ENCODE results near the gene CCDC183.
"Not testable (repeated sequence)": the region's sequence is repeated elsewhere in the genome, so short reads cannot be mapped to it uniquely, and the experiment has no call there.

The CCDC183 gene

GRCh38 chr9:136785565-136786355, 10.4 kb upstream of the CCDC183 start:
- DNase-seq: not testable (repeated sequence)

GRCh38 chr9:136786451-136786850, 9.7 kb upstream of the CCDC183 start:
- DNase-seq: no peak

GRCh38 chr9:136786983-136787382, 9.2 kb upstream of the CCDC183 start:
- DNase-seq: not testable (repeated sequence)

GRCh38 chr9:136787690-136788400, 8.3 kb upstream of the CCDC183 start:
- DNase-seq: peak; percentile 79

GRCh38 chr9:136788644-136789522, 7.3 kb upstream of the CCDC183 start:
- DNase-seq: not testable (repeated sequence)

- no peak for DNase-seq
These were observed 6.6 kb upstream of the CCDC183 start for GRCh38 chr9:136789523-136789937.

- DNase-seq: peak; percentile 100
These were observed 5.3 kb upstream of the CCDC183 start, which contains the start of gene TMEM141 for GRCh38 chr9:136790640-136791515. Gene TMEM141, plus strand, starts transcription at chr9:136791344. Its CDS starts 27 bp downstream, at chr9:136791371.

- peak; percentile 57 for DNase-seq
These were observed 4.4 kb upstream of the CCDC183 start for GRCh38 chr9:136791516-136792276.

- DNase-seq: no peak
These were observed 3.6 kb upstream of the CCDC183 start for GRCh38 chr9:136792321-136793085.

- no peak for DNase-seq
These were observed 2.8 kb upstream of the CCDC183 start for GRCh38 chr9:136793086-136793946.

- no peak for DNase-seq
These were observed 1.7 kb upstream of the CCDC183 start for GRCh38 chr9:136794281-136794999.

- no peak for DNase-seq
These were observed 1.2 kb upstream of the CCDC183 start for GRCh38 chr9:136795000-136795348.

- not testable (repeated sequence) for DNase-seq
These were observed 723 bp downstream of the CCDC183 start for GRCh38 chr9:136796775-136797347.

- no peak for DNase-seq
These were observed 2.6 kb downstream of the CCDC183 start for GRCh38 chr9:136798708-136799078.

- DNase-seq: no peak
These were observed 3.1 kb downstream of the CCDC183 start for GRCh38 chr9:136799079-136799853.

- DNase-seq: peak; percentile 85
These were observed 3.9 kb downstream of the CCDC183 start for GRCh38 chr9:136799854-136800657.

- no peak for DNase-seq
These were observed 6.2 kb downstream of the CCDC183 start for GRCh38 chr9:136802321-136802720.
